ENCODE results near the gene EGFL7.
A peak's percentile ranks its signal among the peaks of the same experiment; 100 is the strongest.
"Not testable (repeated sequence)": the region's sequence is repeated elsewhere in the genome, so short reads cannot be mapped to it uniquely, and the experiment has no call there.

EGFL7 gene

DNA sequence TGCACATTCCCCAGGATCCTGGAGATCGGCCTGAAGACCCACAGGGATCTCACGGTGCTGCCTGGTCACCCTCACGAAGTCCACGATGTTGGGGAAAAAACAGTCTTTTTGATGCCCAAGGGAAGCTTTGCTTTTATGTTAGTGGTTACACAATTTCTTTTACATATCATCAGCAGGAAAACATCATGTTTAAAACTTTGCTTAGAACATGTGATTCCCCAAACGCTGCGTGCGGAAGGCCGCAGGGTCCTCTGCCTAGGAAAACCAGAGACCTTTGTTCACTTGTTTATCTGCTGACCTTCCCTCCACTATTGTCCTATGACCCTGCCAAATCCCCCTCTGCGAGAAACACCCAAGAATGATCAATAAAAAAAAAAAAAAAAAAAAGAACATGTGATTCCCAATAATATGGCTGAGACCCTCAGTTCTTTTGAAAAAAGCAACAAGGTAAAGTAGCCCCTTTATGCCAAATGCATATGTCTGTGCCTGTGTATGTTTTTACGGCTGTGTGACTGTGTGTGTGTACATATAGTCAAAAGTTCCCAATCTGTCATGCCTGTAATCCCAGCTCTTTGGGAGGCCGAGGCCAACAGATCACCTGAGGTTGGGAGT is 36.0 kb downstream of the EGFL7 start:
- DNase-seq (ENCODE audit: low spot score), result no peak

DNA sequence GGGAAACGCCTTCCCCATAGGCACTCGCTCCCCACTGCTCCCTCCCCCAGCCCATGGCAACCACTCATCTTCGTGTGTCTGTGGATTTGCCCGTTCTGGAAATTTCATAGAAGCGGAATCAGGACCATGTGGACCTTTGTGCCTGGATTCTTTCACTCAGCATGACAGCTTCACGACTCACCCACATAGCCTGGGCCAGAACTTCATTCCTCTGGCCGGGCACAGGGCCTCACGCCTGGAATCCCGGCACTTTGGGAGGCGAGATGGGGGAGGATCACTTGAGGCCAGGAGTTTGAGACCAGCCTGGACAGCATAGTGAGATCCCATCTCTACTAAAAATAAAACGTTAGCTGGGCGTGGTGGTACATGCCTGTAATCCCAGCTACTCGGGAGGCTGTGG is 37.6 kb downstream of the EGFL7 start:
- DNase-seq (ENCODE audit: low spot score), result no peak

DNA sequence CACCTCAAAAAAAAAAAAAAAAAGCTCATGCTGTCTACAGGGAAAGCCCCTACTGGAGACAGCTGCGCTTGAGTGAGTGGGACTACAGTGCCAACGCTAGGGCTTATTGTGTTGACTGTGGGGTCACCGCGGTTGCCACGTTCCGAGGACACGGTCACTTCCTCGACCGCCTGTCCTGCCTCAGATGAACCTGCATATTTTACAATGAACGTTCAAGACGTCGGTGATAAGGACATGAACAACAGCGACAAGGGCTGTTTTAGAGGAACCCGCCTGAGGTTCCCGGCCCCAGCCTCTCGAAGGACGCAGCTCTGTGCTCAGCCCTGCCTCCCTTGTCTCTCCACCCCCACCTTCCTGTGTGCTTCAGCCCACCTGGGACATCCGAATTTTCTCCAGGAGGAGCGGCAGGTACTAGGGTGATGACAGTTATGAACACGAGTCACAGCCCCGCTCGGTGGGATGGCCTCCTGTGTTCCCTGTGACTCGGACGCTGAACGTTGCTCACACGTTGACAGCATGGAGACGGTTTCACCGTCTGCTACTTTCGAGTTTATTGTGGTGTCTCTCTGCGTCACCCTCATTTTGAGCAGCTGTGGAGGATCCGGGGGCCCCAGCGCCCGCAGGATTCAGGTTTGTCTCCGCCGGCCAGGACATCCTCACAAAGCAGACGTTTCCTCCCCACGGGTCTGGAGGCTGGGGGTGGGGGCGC is 38.4 kb downstream of the EGFL7 start:
- no peak for DNase-seq (ENCODE audit: low spot score)

DNA sequence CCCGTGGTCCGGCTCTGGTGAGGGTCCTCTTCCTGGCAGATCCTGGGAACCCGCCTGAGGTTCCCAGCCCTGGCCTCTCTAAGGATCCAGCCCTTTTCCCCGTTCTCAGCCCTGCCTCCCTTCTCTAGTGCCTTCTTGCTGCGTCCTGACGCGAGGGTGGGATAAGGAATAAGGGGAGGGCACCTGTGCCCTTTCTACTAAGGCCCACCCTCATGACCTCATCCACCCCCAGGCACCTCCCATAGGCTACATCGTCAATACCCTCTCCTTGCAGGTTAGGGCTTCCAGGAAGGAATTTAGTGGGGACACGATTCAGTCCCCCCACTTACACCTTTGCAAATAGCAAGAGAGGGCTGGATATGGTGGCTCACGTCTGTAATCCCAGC is 38.9 kb downstream of the EGFL7 start:
- no peak for DNase-seq (ENCODE audit: low spot score)

DNA sequence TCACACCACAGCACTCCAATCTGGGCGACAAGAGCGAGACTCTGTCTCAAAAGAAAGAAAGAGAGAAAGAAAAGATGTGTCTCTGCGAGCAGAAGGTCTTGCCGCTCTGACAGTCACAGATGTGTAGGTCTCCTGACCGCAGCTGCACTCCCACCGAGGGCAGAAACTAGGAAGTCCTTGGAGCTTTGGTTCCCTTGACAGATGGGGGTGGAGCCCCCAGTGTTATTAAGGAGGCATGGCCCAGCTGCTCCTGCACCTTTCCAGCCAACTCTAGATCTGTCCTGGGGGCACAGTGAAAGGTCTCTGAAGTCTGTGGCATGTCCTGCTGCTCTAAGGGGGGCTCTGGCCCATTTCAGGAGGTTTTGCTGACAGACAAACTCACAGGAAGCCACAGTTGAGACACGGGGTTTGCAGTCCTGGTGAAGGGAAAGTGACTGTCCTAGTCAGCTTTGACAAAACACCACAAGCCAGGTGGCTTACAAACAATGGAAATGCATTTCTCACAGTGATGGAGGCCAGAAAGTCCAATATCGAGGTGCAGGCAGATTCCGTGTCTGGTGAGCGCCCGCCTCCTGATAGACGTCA is 40.7 kb downstream of the EGFL7 start:
- no peak for DNase-seq (ENCODE audit: low spot score)

DNA sequence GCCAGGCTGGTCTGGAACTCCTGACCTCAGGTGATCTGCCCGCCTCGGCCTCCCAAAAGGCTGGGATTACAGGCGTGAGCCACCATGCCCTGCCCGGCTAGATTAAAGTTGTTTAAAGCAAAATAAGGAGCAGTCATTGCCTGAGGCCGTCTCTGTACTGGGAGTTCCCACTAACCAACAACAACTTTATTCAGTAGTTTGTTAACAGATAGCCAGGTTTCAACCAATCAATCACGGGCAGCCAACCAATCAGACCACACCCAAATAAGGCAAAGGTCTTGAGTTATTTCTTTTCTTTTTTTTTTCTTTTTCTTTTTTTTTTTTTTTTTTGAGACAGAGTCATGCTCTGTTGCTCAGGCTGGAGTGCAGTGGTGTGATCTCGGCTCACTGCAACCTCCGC is 42.0 kb downstream of the EGFL7 start:
- not testable (repeated sequence) for DNase-seq (ENCODE audit: low spot score)

DNA sequence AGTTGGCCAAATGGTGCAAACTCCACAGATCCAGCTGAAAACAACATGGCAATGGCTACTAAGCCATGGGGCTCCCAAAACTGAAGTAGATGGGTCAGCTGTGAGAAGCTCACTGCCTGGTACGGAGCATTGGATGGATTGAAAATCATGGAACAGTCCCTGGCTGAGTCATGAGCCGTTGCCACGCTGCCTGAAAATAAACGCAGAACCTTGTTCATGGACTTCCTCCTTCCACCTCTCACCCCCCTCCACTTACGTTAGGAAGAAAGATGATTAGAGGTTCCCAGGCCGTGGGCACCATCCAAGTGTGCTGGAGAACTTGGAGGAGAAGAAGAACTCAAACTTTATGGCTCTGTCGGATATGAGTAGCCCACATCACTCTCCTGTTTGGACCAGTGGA is 42.8 kb downstream of the EGFL7 start:
- DNase-seq (ENCODE audit: low spot score), result no peak

DNA sequence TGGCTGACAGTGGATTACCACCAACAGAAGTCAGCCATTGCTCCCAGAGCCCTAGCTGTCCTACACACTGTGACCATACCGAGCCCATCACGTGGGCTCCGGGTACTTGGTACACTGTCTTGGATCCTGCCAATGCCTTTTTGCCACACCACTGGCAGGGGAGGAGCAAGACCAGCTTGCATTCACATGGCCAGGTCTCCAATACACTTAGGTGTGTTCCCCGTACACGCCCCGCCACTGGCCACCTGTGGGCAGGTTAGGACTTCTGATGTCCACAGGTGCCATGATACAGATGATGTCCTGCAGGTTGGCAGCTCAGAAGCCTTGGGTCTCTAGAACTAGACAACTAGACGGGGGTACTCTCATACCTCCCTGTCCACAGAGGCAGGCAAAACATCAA is 44.3 kb downstream of the EGFL7 start:
- no peak for DNase-seq (ENCODE audit: low spot score)

DNA sequence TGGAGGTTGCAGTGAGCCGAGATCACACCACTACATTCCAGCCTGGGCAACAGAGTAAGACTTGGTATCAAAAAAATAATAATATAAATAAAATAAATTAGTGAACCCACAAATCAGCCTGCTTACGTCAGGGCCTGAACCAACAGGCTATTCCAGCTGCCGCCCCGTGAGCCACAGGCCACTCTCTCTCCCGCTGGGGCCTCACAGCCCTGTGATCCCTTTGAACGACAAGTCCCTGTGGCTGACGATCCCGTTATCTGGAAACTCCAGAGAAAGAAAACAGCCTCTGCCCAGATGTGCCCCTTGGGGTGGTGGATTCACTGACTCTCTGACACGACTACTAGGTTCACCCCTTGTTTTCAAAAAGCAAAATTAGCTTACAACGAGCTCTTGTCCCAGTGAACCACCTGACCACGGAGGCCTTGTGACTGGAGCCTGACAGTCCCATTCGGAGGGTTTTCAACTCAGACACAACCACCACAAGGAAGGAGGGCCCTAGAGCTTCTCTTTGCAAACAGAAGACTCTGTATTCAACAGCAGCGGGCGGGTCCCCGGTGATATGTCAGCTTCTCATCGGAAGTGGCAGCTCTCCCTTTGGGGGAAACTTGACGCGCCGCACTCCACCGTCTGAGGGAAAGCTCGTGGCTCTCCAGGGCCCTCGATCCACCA is 45.3 kb downstream of the EGFL7 start:
- DNase-seq (ENCODE audit: low spot score), result peak; percentile 61

DNA sequence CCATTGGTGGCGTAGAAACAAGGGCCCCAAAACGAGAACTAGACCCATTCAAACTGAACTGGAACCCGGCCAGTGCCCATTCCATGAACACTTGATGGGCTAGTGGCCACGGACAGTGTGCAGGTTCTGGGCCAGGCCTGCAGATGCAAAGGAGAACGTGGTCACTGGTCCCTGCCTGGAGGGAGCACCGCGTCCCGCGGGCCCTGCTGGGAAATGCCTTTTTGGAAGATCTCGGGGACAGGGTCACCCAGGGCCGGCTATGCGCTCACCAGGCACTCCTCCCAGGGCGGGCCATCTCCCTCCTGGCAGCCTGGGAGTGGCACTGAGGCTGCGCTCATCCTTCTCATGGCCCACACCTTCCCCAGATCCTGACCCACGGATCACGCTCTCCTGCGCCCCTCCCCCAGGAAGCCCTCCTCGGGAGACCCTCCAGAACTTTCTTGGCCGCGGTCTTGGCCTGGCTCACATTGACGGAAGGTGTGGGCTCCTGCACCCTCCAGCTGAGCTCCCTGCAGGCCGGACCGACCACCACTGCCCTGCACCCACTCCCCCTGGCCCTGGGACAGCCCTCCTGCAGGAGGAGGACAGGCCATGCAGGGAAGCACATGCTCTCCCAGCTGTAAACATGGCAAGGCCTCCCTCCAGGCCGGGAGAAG is 46.9 kb downstream of the EGFL7 start:
- no peak for DNase-seq (ENCODE audit: low spot score)

DNA sequence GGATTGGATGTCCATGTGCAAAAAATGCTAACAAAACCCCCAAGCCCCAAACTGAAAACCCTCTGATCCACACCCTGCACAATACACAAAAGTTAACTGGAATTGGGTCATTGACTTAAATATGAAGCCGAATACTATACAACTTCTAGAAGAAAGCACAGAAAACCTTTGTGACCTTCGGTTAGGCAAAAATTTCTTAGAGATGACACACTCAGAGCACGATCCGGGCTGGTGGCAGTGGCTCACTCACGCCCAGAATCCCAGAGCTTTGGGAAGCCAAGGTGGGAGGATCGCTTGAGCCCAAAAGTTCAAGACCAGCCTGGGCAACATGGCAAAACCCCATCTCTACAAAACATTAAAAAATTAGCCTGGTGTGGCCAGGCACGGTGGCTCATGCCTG is 47.8 kb downstream of the EGFL7 start:
- DNase-seq (ENCODE audit: low spot score), result no peak

DNA sequence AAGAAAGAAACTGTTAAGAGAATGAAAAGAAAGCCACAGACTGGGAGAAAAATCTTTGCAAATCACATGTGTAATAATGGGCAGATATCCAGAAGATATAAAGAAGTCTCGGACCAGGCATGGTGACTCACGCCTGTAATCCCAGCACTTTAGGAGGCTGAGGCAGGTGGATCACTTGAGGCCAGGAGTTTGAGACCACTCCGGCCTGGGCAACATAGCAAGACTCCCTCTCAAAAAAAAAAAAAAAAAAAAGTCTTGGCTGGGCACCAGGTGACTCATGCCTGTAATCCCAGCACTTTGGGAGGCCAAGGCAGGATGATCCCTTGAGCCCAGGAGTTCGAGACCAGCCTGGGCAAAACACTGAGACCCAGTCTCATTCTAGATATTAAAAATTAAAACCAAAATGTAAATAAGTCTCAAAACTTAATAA is 48.5 kb downstream of the EGFL7 start:
- DNase-seq (ENCODE audit: low spot score), result not testable (repeated sequence)

DNA sequence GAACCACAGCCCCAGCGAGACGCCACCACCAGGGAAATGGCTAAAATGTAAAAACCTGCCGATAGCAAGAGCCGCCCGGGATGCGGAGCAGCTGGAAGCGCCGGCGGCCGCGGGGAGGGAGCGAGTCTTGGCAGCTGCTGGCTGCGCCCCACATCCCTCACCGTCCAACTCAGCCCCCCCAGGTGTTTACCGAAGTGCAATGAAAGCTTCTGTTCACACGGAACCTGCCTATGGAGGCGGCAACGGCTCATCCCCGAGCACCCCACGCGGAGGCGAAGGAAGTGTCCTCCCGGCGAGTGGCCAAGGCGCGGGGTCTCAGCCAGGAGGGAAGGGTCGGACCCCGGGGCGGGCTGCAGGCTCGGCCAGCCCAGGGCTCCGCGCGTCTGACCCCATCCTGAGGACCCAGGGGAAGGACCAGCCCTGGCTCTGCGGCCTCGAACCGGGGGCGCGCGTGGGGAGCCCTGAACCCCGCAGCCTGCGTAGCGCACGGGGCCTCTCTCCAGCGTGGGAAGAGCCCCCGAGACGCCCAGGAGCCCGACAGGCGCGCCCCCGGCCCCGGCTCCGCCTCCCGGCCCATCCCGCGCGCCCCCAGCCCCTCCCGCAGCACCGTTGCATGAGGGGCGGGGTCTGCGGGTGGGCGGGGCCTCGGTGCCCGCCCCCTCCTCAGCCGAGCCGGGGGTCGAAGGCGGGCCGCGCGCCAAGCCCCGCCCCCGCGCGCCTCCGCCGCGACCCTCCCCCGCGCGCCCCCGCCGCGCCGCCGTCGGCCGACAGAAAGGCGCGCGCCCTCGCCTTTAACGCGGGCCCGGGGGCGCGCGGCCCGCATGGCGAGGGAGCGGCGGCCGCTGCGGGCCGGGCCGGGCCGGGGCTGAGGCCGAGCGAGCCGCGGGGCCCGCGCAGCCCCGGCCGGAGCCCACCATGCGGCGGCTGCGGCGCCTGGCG is 49.3 kb downstream of the EGFL7 start, which contains the start of gene DIPK1B:
Gene DIPK1B, plus strand, starts transcription at position 822 of the 939 bp plus-strand sequence. Its CDS starts 94 bp downstream, at position 916.
- DNase-seq (ENCODE audit: low spot score), result no peak

DNA sequence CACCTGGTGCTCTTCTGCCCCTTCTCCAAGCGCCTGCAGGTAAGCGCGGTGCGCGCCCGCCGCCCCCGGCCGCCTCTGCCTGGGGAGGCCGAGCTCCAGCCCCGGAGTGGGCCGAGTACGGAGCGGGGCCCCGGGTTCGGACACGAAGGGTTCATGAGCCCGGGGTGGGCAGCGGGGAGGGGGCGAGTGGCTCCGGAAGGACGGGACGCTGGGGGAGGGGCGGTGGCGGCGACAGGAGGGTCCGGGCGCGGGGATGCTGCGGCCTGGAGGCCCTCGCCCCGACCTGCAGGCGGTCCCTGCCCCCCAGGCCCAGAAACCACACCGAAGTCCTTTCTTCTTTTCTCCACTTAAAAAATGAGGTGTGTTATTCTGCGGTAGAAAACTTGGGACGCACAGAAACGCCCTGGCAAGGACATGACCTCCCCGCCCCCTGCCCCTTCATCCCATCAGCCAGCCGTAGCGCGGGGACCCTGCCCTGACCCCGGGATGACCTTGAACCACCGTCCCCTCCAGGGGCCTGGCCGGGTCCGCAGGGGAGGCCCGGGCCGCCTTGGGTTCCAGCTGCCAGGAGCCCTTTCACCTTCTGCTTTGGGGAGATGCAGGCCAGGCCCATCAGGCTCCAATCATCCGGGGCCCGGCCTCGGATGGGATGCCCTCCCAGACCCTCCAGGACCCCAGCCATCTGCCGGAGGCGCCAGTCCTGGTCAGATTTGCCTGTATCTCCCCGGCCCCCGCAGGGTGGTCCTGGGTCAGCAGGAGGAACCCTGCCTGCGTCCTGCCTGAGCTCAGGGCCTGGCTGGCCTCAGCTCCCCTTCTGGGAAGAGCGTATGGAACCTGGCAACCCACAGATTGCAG is 50.2 kb downstream of the EGFL7 start:
- no peak for DNase-seq (ENCODE audit: low spot score)

DNA sequence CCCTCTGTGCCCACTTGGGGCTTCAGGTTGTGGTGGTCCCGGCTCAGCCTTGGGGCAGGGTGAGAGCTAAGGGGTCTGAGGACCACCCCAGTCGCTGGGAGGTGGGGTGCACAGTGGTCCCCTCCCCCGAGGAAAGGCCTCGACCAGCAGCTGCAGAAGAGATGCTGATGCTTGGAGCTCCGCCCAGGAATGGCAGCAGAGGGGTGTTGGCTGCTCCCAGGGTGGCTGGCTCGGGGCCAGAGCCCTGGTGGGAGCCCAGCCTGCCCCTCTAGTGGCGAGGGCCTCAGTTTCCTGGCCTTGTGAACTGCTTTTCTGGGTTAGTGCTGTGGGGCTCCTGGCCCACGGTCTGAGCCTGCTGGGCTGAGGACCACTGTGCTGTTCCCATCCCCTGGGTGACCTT is 50.8 kb downstream of the EGFL7 start:
- no peak for DNase-seq (ENCODE audit: low spot score)

DNA sequence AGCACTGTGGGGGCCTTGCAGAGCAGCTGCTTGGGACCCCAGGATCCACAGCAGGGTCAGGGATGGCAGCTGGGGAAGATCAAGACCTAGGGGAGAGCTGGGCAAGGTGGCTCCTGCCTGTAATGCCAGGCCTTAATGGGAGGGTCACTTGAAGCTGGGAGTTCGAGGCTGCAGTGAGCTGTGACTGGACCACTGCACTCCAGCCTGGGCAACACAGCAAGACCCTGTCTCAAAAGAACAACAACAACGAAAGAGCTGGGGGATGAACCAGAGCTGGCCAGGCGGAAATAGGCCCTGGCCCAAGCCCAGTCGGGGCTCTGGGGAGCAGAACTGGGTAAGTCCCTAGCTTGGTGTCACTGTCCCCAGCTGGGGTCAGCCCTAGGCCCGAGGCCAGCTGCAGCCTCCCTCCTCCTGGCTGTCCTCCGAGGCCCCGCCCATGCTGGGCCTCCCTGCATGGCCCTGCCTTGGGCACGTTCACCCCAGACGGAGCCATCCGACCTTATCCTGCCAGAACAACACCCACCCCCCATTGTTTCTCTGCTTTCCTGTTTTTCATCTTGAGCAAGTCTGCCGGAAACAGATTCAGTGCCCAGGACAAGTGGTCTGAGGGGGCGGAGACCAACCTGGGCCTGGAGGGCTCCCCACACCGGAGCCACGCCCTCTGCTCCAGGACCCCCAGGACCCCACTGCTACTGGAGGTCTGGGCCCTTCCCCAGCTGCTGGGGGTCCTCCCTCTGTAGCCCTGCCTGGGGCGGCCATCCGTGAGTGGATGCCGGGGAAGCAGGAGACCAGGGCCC is 51.6 kb downstream of the EGFL7 start:
- no peak for DNase-seq (ENCODE audit: low spot score)

DNA sequence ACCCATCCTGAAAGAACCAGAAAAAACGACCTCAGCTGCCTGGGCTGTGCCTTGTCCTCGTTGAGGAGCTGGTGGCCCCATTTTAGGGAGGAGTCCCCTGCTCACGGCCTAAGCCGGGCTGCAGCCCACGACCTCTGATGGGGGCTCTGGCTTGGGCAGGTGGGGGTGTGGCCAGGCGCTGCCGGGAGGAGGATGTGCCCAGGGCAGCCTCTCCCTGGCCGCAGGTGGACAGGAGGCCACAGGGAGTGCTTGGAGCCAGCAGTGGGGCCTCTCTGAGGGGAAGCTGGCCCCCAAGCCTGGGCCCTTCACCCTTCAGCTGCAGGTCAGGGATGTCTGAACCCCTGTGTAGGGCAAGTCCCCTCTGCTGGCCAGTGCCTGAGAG is 52.2 kb downstream of the EGFL7 start:
- DNase-seq (ENCODE audit: low spot score), result no peak

DNA sequence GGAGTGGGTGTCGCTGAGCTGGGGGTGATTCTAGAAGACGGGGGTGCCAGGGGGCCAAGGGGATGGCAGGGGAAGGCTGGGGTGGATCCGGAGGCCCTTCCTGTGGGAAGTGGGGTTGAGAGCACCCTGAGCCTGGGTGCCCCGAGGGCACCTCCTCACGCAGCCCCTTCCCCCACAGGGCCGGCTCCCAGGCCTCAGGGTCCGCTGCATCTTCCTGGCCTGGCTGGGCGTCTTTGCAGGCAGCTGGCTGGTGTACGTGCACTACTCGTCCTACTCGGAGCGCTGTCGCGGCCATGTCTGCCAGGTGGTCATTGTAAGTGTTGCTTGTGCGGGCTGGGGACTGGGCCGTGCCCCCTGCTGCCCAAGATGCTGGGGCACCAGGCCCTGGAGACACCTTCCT is 54.7 kb downstream of the EGFL7 start:
- DNase-seq (ENCODE audit: low spot score), result no peak

DNA sequence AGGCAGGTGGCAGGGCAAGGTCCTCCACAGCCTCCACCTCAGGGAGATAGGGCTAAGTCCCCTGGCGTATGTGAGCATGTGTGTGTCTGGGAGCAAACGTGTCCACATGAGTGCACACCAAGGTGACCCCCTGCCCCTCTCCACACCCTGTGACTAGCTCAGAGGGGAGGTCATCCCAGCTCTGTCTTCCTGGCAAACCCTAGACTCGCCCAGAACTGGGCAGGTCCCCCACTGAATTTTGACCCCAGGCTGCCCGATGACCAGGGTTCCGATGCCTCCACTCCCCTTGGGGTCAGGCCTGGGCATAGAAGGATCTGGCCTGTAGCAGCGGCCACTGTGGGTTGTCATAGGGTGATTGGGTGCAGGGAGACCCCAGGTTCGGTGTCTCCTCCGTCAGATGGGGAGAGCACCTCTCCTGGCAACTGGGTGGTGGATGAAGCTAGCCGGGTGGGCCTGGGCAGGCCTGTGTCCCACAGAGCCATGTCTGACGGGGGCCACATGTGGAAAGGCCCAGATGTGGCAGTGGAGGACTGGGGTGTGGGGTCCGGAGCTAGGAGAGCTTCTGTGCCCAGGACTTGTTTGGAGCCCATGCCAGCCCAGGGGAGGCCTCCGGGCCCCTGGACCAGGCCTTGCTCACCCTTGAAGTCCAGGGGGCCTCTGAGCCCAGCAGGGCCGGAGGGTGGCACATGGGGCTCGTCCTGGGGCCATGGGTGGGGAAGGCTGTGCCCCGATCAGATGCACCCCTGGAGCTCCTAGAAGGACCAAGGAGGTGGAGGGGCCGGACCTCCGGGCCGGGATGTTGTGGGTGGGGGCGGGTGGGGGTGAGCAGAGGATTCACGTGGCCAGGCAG is 55.9 kb downstream of the EGFL7 start:
- no peak for DNase-seq (ENCODE audit: low spot score)

All from COLO829 (cell line).